Fibroblast of lung (primary cell): Measurements from ENCODE around the gene HIVEP3. TPM values are rescaled to one million over a fixed set of nuclear protein-coding genes. Genes with fewer than 3 reads are reported as not detected.

Source experiments
- DNase-seq, 2 donors: peaks; one replicate each; pipeline versions ENCODE4 v3.0.0 to v3.0.0-alpha.2; 2010; ENCODE audit warnings: low read depth in 2 of 2
- H2AFZ ChIP-seq: 2 replicates; pipeline ENCODE4 v1.5.1; 2012; ENCODE audit warnings: low read length, control low read depth, inconsistent platforms
- H3K27ac ChIP-seq: 2 replicates; pipeline ENCODE4 v1.5.1; 2011; ENCODE audit warnings: low read length, control low read depth; ENCODE audit not compliant: insufficient read depth
- H3K27me3 ChIP-seq: 2 replicates; pipeline ENCODE4 v1.5.1; 2011; ENCODE audit warnings: mild to moderate bottlenecking, low read length; ENCODE audit not compliant: control insufficient read depth, insufficient read depth
- H3K36me3 ChIP-seq: 2 replicates; pipeline ENCODE4 v1.5.1; 2011; ENCODE audit warnings: low read length; ENCODE audit not compliant: control insufficient read depth, insufficient read depth
- H3K4me1 ChIP-seq: 2 replicates; pipeline ENCODE4 v1.5.1; 2011; ENCODE audit warnings: low read length; ENCODE audit not compliant: control insufficient read depth, insufficient read depth; ENCODE audit errors: extremely low read depth
- H3K4me2 ChIP-seq: 2 replicates; pipeline ENCODE4 v1.5.1; 2011; ENCODE audit warnings: low read length, control low read depth; ENCODE audit not compliant: insufficient read depth; ENCODE audit errors: extremely low read depth
- H3K4me3 ChIP-seq, 4 experiments: fragments of 200-600 bp in 1 of 4; sonication (generic) in 1 of 4; replicated peaks in 1 of 4; 2 replicates each; pipeline ENCODE4 v1.5.1; 2011 to 2016; ENCODE audit warnings: low read length in 4 of 4, low read depth in 3 of 4, mild to moderate bottlenecking in 3 of 4, control low read depth in 2 of 4, inconsistent platforms in 1 of 4, mixed read lengths in 1 of 4; ENCODE audit not compliant: insufficient read depth in 1 of 4; ENCODE audit errors: control extremely low read depth in 1 of 4
- H3K79me2 ChIP-seq: 2 replicates; pipeline ENCODE4 v1.5.1; 2012; ENCODE audit warnings: mild to moderate bottlenecking, low read length, inconsistent platforms; ENCODE audit not compliant: control insufficient read depth, insufficient read depth
- H3K9ac ChIP-seq: 2 replicates; pipeline ENCODE4 v1.5.1; 2011; ENCODE audit warnings: mild to moderate bottlenecking, low read length, control low read depth; ENCODE audit not compliant: insufficient read depth
- H3K9me3 ChIP-seq: 2 replicates; pipeline ENCODE4 v1.5.1; 2012; ENCODE audit warnings: low read depth, low read length; ENCODE audit not compliant: control insufficient read depth, insufficient read depth
- H4K20me1 ChIP-seq: 2 replicates; pipeline ENCODE4 v1.5.1; 2011; ENCODE audit warnings: low read length; ENCODE audit not compliant: control insufficient read depth, insufficient read depth; ENCODE audit errors: extremely low read depth
- EZH2 ChIP-seq: IDR thresholded peaks from 2 replicates; pipeline ENCODE4 v1.5.1; 2012; ENCODE audit warnings: low read length, control low read depth, mild to moderate bottlenecking; ENCODE audit errors: missing control alignments
- polyA plus RNA-seq, 2 donors: library from polyadenylated mRNA; depleted of rRNA in 1 of 2; stranded (reverse) in 1 of 2; unstranded in 1 of 2; fragments of >200 nt; gene quantifications; 2 replicates each; pipeline ENCODE4 v1.2.1, GENCODE V29; 2011 to 2012; ENCODE audit warnings: missing spikeins in 1 of 2
- total RNA-seq: library from RNA; depleted of rRNA; stranded (reverse); fragments of >200 nt; gene quantifications from 2 replicates; pipeline ENCODE4 v1.2.1, GENCODE V29; 2014
- TF ChIP-seq, protein P1 (sequence below), 2 donors: IDR thresholded peaks in 1 of 2; conservative IDR thresholded peaks in 1 of 2; 1 replicate in 1 of 2; 2 replicates in 1 of 2; pipeline ENCODE4 v1.5.1; 2011 to 2012; ENCODE audit warnings: low read length in 2 of 2, control low read depth in 1 of 2, inconsistent platforms in 1 of 2, low read depth in 1 of 2, mild to moderate bottlenecking in 1 of 2

HIVEP3 gene
- total and polyA plus RNA-seq, 2 donors (not counting 1 experiment from before 2014, with no cell fraction given), result 0.83 to 3.2 TPM

- no peak for TF ChIP-seq EZH2
- TF ChIP-seq, protein P1, sequence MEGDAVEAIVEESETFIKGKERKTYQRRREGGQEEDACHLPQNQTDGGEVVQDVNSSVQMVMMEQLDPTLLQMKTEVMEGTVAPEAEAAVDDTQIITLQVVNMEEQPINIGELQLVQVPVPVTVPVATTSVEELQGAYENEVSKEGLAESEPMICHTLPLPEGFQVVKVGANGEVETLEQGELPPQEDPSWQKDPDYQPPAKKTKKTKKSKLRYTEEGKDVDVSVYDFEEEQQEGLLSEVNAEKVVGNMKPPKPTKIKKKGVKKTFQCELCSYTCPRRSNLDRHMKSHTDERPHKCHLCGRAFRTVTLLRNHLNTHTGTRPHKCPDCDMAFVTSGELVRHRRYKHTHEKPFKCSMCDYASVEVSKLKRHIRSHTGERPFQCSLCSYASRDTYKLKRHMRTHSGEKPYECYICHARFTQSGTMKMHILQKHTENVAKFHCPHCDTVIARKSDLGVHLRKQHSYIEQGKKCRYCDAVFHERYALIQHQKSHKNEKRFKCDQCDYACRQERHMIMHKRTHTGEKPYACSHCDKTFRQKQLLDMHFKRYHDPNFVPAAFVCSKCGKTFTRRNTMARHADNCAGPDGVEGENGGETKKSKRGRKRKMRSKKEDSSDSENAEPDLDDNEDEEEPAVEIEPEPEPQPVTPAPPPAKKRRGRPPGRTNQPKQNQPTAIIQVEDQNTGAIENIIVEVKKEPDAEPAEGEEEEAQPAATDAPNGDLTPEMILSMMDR (conservative IDR thresholded peaks at IDR 0.05 in 1 of 2, IDR thresholded peaks at IDR 0.05 in 1 of 2; ENCODE audit: low read depth in 1 of 2, low read length in 2 of 2), result no peak
- H3K9me3 ChIP-seq, result no peaks in the 10 kb centered on the region
- no peak overlapping the region for H2AFZ ChIP-seq
- no peaks in the 10 kb centered on the region for H4K20me1 ChIP-seq
- no peak overlapping the region for H3K4me2 ChIP-seq
- no peak overlapping the region for H3K9ac ChIP-seq
- no peaks in the 10 kb centered on the region for H3K79me2 ChIP-seq
- DNase-seq, result peak; percentile 12 to 81
- no peak overlapping the region for H3K27ac ChIP-seq
- no peaks in the 10 kb centered on the region for H3K36me3 ChIP-seq
- no peaks in the 10 kb centered on the region for H3K4me1 ChIP-seq
- H3K27me3 ChIP-seq, result no peaks in the 10 kb centered on the region
- H3K4me3 ChIP-seq, result no peak overlapping the region
Measured at GRCh38 chr1:41608211-41608610, 310.5 kb downstream of the HIVEP3 start.

DNA sequence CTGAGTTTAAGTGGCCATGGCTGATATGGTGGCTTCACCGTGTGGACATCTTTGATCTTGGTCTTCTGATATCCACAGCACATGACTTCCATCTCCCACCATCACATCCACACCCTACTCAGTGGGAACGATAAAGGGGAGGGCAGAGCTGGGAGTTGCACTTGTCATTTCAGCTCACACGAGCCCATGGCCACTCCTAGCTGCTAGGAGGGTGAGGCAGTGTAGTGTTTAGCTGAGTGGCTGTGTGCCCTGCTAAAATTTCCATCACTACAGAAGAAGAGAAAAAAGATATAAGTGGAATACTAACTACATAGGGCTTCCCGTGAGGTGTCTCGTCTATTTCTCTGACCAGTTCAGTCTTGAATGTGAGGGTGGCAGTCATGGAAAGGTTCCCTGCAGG lies 310.9 kb downstream of the HIVEP3 start:
- Histone ChIP-seq H2AFZ (no peak overlapping the region), H4K20me1 (no peaks in the 10 kb centered on the region), H3K4me2 (no peak overlapping the region), H3K4me1 (no peaks in the 10 kb centered on the region), H3K9ac (no peak overlapping the region), H3K36me3 (no peaks in the 10 kb centered on the region), H3K9me3 (no peaks in the 10 kb centered on the region), H3K27ac (no peak overlapping the region), H3K27me3 (no peaks in the 10 kb centered on the region), H3K4me3 (no peak overlapping the region), H3K79me2 (no peaks in the 10 kb centered on the region)
- no peak for DNase-seq
- TF ChIP-seq, protein P1 (conservative IDR thresholded peaks at IDR 0.05 in 1 of 2, IDR thresholded peaks at IDR 0.05 in 1 of 2; ENCODE audit: low read depth in 1 of 2, low read length in 2 of 2), result no peak
- no peak for TF ChIP-seq EZH2

DNA sequence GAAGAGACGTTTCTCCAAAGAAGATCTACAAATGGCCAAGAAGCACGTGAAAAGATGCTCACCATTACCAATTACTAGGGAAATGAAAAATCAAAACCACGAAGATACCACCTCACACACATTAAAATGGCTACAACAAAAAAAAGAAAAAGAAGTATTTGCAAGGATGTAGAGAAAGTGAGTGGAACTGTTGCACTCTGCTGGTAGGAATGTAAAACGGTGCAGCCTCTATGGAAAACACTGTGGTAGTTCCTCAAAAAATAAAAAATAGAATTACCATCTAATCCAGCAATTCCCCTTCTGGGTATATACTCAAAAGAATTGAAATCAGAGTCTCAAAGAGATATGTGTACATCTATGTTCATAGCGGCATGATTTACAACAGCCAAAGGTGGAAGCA lies 318.8 kb downstream of the HIVEP3 start:
- H3K9me3 ChIP-seq, result no peaks in the 10 kb centered on the region
- TF ChIP-seq, protein P1 (conservative IDR thresholded peaks at IDR 0.05 in 1 of 2, IDR thresholded peaks at IDR 0.05 in 1 of 2; ENCODE audit: low read depth in 1 of 2, low read length in 2 of 2), result peak; percentile 60 to 80
- no peak for TF ChIP-seq EZH2
- H2AFZ ChIP-seq, result no peak overlapping the region
- H3K27ac ChIP-seq, result no peak overlapping the region
- H4K20me1 ChIP-seq, result no peaks in the 10 kb centered on the region
- H3K9ac ChIP-seq, result no peak overlapping the region
- no peak overlapping the region for H3K4me2 ChIP-seq
- no peak overlapping the region for H3K4me3 ChIP-seq
- H3K4me1 ChIP-seq, result no peaks in the 10 kb centered on the region
- no peaks in the 10 kb centered on the region for H3K27me3 ChIP-seq
- DNase-seq, result peak in 1 of 2 donors; percentile 54
- H3K79me2 ChIP-seq, result no peaks in the 10 kb centered on the region
- no peaks in the 10 kb centered on the region for H3K36me3 ChIP-seq
